Thoracic aorta (tissue), 2 donors: Measurements from ENCODE around the gene POU2AF1. TPM values are rescaled to one million over a fixed set of nuclear protein-coding genes. Genes with fewer than 3 reads are reported as not detected.

Source experiments
- ATAC-seq: fragments of 150-250 bp; one replicate; pipeline ENCODE4 v1.8.0; 2017; ENCODE audit warnings: low read depth; ENCODE audit not compliant: insufficient number of reproducible peaks, low FRiP score
- DNase-seq: peaks from one replicate; pipeline ENCODE4 v3.0.0-alpha.2; 2020; ENCODE audit warnings: low spot score
- H3K27ac ChIP-seq, 2 donors: fragments of 200-600 bp; sonication (generic); 1 replicate in 1 of 2; 2 replicates in 1 of 2; pipeline ENCODE4 v1.5.1; 2016; ENCODE audit warnings: mild to moderate bottlenecking in 2 of 2, moderate library complexity in 2 of 2
- H3K27me3 ChIP-seq: fragments of 200-600 bp; sonication (generic); replicated peaks from 2 replicates; pipeline ENCODE4 v1.6.0; 2016; ENCODE audit warnings: mild to moderate bottlenecking; ENCODE audit not compliant: insufficient read depth
- H3K36me3 ChIP-seq: fragments of 200-600 bp; sonication (generic); one replicate; pipeline ENCODE4 v1.5.1; 2016
- H3K4me1 ChIP-seq, 2 donors: fragments of 200-600 bp; sonication (generic); 1 replicate in 1 of 2; 2 replicates in 1 of 2; pipeline versions ENCODE4 v1.5.1 to v1.6.0; 2016; ENCODE audit warnings: low read depth in 2 of 2, mild to moderate bottlenecking in 1 of 2; ENCODE audit not compliant: control insufficient read depth in 1 of 2
- H3K4me3 ChIP-seq: fragments of 200-600 bp; sonication (generic); 2 replicates; pipeline ENCODE4 v1.5.1; 2016; ENCODE audit warnings: mild to moderate bottlenecking
- H3K9me3 ChIP-seq: fragments of 200-600 bp; sonication (generic); 2 replicates; pipeline ENCODE4 v1.5.1; 2016
- total RNA-seq, 2 donors: library from RNA; depleted of rRNA; stranded (reverse); fragments of >200 nt; gene quantifications; one replicate each; pipeline versions ENCODE4 v1.1.0 to v1.2.3, GENCODE V29; 2016
- TF ChIP-seq, protein P1 (sequence below): fragments of 200-600 bp; sonication (generic); IDR thresholded peaks from one replicate; pipeline ENCODE4 v1.5.1; 2019; ENCODE audit warnings: antibody characterized with exemption

The POU2AF1 gene
- total RNA-seq, 2 donors from 2014 or later = not detected

GRCh38 chr11:111347002-111347722, 31.9 kb downstream of the POU2AF1 start:
- Histone ChIP-seq H3K4me1 (peaks cover 0 to 9% of the 10 kb centered on the region in 2 donors), H3K27me3 (no peaks in the 10 kb centered on the region), H3K4me3 (no peak overlapping the region), H3K36me3 (no peaks in the 10 kb centered on the region), H3K27ac (no peak overlapping the region), H3K9me3 (no peaks in the 10 kb centered on the region)
- TF ChIP-seq, protein P1, sequence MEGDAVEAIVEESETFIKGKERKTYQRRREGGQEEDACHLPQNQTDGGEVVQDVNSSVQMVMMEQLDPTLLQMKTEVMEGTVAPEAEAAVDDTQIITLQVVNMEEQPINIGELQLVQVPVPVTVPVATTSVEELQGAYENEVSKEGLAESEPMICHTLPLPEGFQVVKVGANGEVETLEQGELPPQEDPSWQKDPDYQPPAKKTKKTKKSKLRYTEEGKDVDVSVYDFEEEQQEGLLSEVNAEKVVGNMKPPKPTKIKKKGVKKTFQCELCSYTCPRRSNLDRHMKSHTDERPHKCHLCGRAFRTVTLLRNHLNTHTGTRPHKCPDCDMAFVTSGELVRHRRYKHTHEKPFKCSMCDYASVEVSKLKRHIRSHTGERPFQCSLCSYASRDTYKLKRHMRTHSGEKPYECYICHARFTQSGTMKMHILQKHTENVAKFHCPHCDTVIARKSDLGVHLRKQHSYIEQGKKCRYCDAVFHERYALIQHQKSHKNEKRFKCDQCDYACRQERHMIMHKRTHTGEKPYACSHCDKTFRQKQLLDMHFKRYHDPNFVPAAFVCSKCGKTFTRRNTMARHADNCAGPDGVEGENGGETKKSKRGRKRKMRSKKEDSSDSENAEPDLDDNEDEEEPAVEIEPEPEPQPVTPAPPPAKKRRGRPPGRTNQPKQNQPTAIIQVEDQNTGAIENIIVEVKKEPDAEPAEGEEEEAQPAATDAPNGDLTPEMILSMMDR = no peak
- DNase-seq (no peak), ATAC-seq (no peak)

- ATAC-seq (peak; percentile 62), DNase-seq (no peak)
- no peak overlapping the region for H3K4me3 ChIP-seq
- H3K27ac ChIP-seq = peak overlapping the region in 1 of 2 donors; percentile 13
- no peaks in the 10 kb centered on the region for H3K27me3 ChIP-seq
- TF ChIP-seq, protein P1 = no peak
- H3K4me1 ChIP-seq = no peaks in the 10 kb centered on the region
- no peaks in the 10 kb centered on the region for H3K36me3 ChIP-seq
- H3K9me3 ChIP-seq = no peaks in the 10 kb centered on the region
Measured at GRCh38 chr11:111344032-111344431, 35.0 kb downstream of the POU2AF1 start.

DNA sequence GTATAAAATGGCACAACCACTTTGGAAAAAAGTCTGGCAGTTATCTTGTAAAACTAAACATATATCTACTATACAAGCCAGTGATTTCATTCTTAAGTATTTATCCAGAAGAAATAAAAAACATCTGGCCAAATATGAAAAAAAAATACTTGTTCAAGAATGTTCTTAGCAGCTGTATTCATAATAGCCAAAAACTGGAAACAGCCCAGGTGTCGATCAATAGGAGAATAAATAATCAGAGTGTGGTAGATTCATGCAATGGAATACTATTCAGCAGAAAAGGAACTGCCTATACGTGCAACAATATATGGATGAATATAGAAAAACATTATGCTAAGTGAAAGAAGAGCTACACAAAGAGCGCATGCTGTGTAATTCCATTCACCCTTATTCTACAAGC, 36.7 kb downstream of the POU2AF1 start:
- ATAC-seq = no peak
- no peak overlapping the region for H3K27ac ChIP-seq
- H3K4me3 ChIP-seq = no peak overlapping the region
- H3K4me1 ChIP-seq = no peaks in the 10 kb centered on the region
- TF ChIP-seq, protein P1 = no peak
- no peak for DNase-seq
- H3K36me3 ChIP-seq = no peaks in the 10 kb centered on the region
- no peaks in the 10 kb centered on the region for H3K27me3 ChIP-seq
- H3K9me3 ChIP-seq = no peaks in the 10 kb centered on the region

GRCh38 chr11:111339758-111340388, 39.2 kb downstream of the POU2AF1 start:
- H3K4me3 ChIP-seq = no peak overlapping the region
- TF ChIP-seq, protein P1 = no peak
- H3K36me3 ChIP-seq = no peaks in the 10 kb centered on the region
- no peak for ATAC-seq
- no peak for DNase-seq
- H3K27me3 ChIP-seq = no peaks in the 10 kb centered on the region
- peaks cover under 1 to 19% of the 10 kb centered on the region in 2 donors for H3K4me1 ChIP-seq
- H3K27ac ChIP-seq = no peak overlapping the region
- no peaks in the 10 kb centered on the region for H3K9me3 ChIP-seq

DNA sequence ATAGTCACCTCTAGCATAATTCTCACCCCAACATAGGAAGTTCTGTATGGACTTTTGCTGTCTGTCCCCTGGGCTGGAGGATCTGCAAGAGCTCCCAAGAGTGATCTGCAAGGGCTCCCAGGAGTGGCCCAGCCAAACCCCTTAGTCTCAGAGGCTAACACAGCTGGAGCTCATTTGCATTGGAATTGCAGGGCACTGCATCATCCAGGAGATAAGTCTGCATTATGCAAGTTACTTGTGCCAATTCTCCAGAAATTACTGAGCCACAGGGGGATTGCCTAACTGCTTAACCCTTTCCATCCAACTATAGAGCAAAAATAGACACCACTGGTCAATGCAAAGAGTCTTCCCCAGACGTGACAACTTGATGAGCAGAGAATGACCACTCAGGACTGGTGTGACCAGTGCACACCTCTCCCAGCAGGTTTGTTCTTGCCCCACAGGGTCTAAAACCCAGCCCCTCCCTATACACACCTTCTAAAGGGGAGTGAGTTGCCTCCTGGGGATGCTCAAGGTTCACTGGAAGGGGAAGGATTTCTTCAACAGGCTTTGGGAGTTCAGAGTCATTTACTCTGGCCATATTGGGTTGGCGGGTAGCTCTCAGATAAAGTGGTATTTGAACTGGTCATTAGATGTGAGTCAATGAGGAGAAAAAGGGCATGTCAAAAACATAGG, 42.4 kb downstream of the POU2AF1 start:
- no peak overlapping the region for H3K27ac ChIP-seq
- H3K4me1 ChIP-seq = peaks cover 14 to 48% of the 10 kb centered on the region in 2 donors
- no peak overlapping the region for H3K4me3 ChIP-seq
- H3K27me3 ChIP-seq = no peaks in the 10 kb centered on the region
- no peaks in the 10 kb centered on the region for H3K9me3 ChIP-seq
- ATAC-seq = no peak
- TF ChIP-seq, protein P1 = no peak
- DNase-seq = no peak
- no peaks in the 10 kb centered on the region for H3K36me3 ChIP-seq
